ENCODE results near the gene ADPRH. TPM values are rescaled to one million over a fixed set of nuclear protein-coding genes. Genes with fewer than 3 reads are reported as not detected.

Gene ADPRH
- polyA plus RNA-seq, 2 of the 4 experiments (the other 2 are of a cell fraction), result 3.7 to 3.8 TPM

DNA sequence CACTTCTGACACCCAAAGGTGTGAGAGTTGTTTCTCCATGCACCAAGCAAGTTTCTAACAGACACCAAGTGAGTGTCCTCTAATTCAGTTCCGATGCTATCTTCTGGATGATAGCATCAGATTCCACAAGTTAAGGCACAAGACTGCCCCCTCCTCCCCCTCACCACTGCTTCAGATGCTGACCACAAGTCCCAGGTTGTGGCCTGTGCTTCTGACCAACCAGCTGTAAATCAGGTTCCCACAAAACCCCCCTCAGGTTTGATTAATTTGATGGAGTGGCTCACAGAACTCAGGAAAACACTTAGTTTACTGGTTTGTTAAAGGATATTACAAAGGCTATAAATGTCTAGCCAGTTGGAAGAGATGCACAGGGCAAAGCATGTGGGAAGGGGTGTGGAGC lies 11.4 kb downstream of the ADPRH start:
- no peaks in the 10 kb centered on the region for H3K4me1 ChIP-seq
- CTCF ChIA-PET, result interaction anchor here (0.8 to 0.9 kb wide), 2 partner anchors 75 to 317 kb away, joined by 3 to 4 read pairs; no protein-coding TSS in a partner anchor
- H3K27ac ChIP-seq, result no peak overlapping the region
- FAIRE-seq (no peak), ATAC-seq (no peak), DNase-seq (ENCODE audit: low read depth in 1 of 2, low spot score in 1 of 2) (no peak)
- POLR2A ChIA-PET, result no interaction called here
- no peak for TF ChIP-seq JUNB (IDR thresholded peaks at IDR 0.05)
- TF ChIP-seq CEBPB (IDR thresholded peaks at IDR 0.05), result no peak
- H3K4me2 ChIP-seq, result no peak overlapping the region
- H3K9me3 ChIP-seq, result no peaks in the 10 kb centered on the region
- WGBS (ENCODE audit: missing lambda C conversion rate), result 83% methylated on average over 1 of the region's 1 CpG
- no peak overlapping the region for H3K4me3 ChIP-seq

DNA sequence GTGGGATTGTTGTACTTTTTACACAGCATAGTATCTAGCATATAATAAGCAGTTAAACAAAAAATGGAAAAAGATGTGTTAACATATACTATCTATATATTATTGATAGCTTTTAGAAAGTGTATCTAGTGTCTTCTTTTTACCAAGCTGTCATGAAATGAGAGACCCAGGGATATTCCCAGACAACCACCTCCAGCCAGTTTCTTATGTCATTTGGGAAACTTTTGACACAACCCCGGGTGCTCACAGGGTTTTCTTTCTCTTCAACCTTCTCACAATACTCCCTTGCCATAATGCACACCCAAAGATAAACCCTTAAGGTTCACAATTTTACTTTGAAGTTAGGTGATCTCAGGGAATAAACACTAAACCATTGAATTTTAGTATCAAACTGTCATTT lies 13.6 kb downstream of the ADPRH start:
- POLR2A ChIA-PET, result no interaction called here
- no peak overlapping the region for H3K27ac ChIP-seq
- peaks cover 6% of the 10 kb centered on the region; the same call in 2 of the 3 replicates for H3K4me1 ChIP-seq
- no peaks in the 10 kb centered on the region for H3K9me3 ChIP-seq
- no peak overlapping the region for H3K4me3 ChIP-seq
- TF ChIP-seq, protein P1, sequence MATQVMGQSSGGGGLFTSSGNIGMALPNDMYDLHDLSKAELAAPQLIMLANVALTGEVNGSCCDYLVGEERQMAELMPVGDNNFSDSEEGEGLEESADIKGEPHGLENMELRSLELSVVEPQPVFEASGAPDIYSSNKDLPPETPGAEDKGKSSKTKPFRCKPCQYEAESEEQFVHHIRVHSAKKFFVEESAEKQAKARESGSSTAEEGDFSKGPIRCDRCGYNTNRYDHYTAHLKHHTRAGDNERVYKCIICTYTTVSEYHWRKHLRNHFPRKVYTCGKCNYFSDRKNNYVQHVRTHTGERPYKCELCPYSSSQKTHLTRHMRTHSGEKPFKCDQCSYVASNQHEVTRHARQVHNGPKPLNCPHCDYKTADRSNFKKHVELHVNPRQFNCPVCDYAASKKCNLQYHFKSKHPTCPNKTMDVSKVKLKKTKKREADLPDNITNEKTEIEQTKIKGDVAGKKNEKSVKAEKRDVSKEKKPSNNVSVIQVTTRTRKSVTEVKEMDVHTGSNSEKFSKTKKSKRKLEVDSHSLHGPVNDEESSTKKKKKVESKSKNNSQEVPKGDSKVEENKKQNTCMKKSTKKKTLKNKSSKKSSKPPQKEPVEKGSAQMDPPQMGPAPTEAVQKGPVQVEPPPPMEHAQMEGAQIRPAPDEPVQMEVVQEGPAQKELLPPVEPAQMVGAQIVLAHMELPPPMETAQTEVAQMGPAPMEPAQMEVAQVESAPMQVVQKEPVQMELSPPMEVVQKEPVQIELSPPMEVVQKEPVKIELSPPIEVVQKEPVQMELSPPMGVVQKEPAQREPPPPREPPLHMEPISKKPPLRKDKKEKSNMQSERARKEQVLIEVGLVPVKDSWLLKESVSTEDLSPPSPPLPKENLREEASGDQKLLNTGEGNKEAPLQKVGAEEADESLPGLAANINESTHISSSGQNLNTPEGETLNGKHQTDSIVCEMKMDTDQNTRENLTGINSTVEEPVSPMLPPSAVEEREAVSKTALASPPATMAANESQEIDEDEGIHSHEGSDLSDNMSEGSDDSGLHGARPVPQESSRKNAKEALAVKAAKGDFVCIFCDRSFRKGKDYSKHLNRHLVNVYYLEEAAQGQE (IDR thresholded peaks at IDR 0.05), result no peak
- TF ChIP-seq PHF8 (IDR thresholded peaks at IDR 0.05; ENCODE audit: borderline replicate concordance, low read depth) (no peak), CHD4 (IDR thresholded peaks at IDR 0.05; ENCODE audit: borderline replicate concordance) (no peak), GATA3 (IDR thresholded peaks at IDR 0.05; ENCODE audit: borderline replicate concordance) (no peak), FOSL2 (IDR thresholded peaks at IDR 0.05) (no peak), FOSL2 (CRISPR knock-in tag; IDR thresholded peaks at IDR 0.05) (no peak), MYC (IDR thresholded peaks at IDR 0.05; ENCODE audit: borderline replicate concordance, low read length) (no peak), ESRRA (IDR thresholded peaks at IDR 0.05; ENCODE audit: borderline replicate concordance, low read length) (no peak), EHF (CRISPR knock-in tag; IDR thresholded peaks at IDR 0.05) (no peak), CHD2 (IDR thresholded peaks at IDR 0.05; ENCODE audit: low read length, partially characterized antibody) (no peak), CBX2 (IDR thresholded peaks at IDR 0.05; ENCODE audit: borderline replicate concordance, low read depth) (no peak), RCOR1 (IDR thresholded peaks at IDR 0.05; ENCODE audit: low read depth, low read length) (no peak)
- TF ChIP-seq, protein P2, sequence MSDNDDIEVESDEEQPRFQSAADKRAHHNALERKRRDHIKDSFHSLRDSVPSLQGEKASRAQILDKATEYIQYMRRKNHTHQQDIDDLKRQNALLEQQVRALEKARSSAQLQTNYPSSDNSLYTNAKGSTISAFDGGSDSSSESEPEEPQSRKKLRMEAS (IDR thresholded peaks at IDR 0.05), result no peak
- DNase-seq (ENCODE audit: low read depth in 1 of 2, low spot score in 1 of 2), result no peak
- WGBS (ENCODE audit: missing lambda C conversion rate), result 3% methylated on average over 1 of the region's 1 CpG
- CTCF ChIA-PET, result interaction anchor here (0.8 kb wide), 1 partner anchor 29 kb away, joined by 3 read pairs; no protein-coding TSS in a partner anchor
- no peak for ATAC-seq
- no peak overlapping the region for H3K4me2 ChIP-seq
- FAIRE-seq, result no peak

DNA sequence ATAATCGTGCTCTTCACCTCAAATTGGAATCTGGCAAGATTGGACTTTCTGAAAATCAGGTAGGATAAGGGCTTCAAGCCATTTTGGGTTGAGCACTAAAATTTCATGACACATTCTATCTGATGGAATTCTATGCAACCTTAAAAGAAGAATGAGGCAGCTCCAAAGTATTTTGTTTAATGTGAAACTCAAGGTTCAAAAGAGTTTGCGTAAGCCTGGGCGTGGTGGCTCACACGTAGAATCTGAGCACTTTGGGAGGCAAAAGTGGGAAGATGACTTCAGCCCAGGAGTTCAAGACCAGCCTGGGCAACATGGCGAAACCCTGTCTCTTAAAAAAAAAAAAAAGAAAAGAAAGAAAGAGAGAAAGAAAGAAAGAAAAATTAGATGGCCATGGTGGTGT lies 14.8 kb downstream of the ADPRH start:
- CTCF ChIA-PET, result no interaction called here
- H3K9me3 ChIP-seq, result no peaks in the 10 kb centered on the region
- ATAC-seq (no peak), DNase-seq (ENCODE audit: low read depth in 1 of 2, low spot score in 1 of 2) (no peak), FAIRE-seq (no peak)
- H3K4me3 ChIP-seq, result no peak overlapping the region
- peaks cover 8% of the 10 kb centered on the region; the same call in 2 of the 3 replicates for H3K4me1 ChIP-seq
- H3K27ac ChIP-seq, result no peak overlapping the region
- WGBS (ENCODE audit: missing lambda C conversion rate), result 61% methylated on average over 5 of the region's 5 CpGs
- POLR2A ChIA-PET, result no interaction called here
- H3K4me2 ChIP-seq, result no peak overlapping the region
- TF ChIP-seq PHF8 (IDR thresholded peaks at IDR 0.05; ENCODE audit: borderline replicate concordance, low read depth), result no peak
- TF ChIP-seq SREBF2 (IDR thresholded peaks at IDR 0.05), result no peak
- no peak for TF ChIP-seq EP300 (IDR thresholded peaks at IDR 0.05)
- TF ChIP-seq, protein P2 (IDR thresholded peaks at IDR 0.05), result no peak
- TF ChIP-seq CBX2 (IDR thresholded peaks at IDR 0.05; ENCODE audit: borderline replicate concordance, low read depth), result no peak
- TF ChIP-seq JUN (IDR thresholded peaks at IDR 0.05), result no peak
- no peak for TF ChIP-seq ZFP36 (IDR thresholded peaks at IDR 0.05; ENCODE audit: borderline replicate concordance, partially characterized antibody)
- no peak for TF ChIP-seq TP53 (CRISPR knock-in tag; IDR thresholded peaks at IDR 0.05)
- TF ChIP-seq, protein P3, sequence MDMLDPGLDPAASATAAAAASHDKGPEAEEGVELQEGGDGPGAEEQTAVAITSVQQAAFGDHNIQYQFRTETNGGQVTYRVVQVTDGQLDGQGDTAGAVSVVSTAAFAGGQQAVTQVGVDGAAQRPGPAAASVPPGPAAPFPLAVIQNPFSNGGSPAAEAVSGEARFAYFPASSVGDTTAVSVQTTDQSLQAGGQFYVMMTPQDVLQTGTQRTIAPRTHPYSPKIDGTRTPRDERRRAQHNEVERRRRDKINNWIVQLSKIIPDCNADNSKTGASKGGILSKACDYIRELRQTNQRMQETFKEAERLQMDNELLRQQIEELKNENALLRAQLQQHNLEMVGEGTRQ (IDR thresholded peaks at IDR 0.05), result no peak
- TF ChIP-seq, protein P4, sequence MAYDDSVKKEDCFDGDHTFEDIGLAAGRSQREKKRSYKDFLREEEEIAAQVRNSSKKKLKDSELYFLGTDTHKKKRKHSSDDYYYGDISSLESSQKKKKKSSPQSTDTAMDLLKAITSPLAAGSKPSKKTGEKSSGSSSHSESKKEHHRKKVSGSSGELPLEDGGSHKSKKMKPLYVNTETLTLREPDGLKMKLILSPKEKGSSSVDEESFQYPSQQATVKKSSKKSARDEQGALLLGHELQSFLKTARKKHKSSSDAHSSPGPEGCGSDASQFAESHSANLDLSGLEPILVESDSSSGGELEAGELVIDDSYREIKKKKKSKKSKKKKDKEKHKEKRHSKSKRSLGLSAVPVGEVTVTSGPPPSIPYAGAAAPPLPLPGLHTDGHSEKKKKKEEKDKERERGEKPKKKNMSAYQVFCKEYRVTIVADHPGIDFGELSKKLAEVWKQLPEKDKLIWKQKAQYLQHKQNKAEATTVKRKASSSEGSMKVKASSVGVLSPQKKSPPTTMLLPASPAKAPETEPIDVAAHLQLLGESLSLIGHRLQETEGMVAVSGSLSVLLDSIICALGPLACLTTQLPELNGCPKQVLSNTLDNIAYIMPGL (CRISPR knock-in tag; IDR thresholded peaks at IDR 0.05; ENCODE audit: borderline replicate concordance), result no peak
- no peak for TF ChIP-seq HOXB5 (CRISPR knock-in tag; IDR thresholded peaks at IDR 0.05)
- no peak for TF ChIP-seq FOXS1 (CRISPR knock-in tag; IDR thresholded peaks at IDR 0.05)
- no peak for TF ChIP-seq MAFK (IDR thresholded peaks at IDR 0.05; ENCODE audit: partially characterized antibody)
- TF ChIP-seq GATA3 (IDR thresholded peaks at IDR 0.05; ENCODE audit: borderline replicate concordance), result no peak

All from A549 (cell line).